Activated gamma-delta T cell (primary cell): ENCODE data around the gene NLRP11.

Experiments used
- DNase-seq: peaks from one replicate; lab custom pipeline; 2025; lab: John Stamatoyannopoulos, UW
- total RNA-seq, 2 donors: gene quantifications; one replicate each; lab custom pipeline; 2026; lab: John Stamatoyannopoulos, UW

NLRP11 gene
- total RNA-seq: 0 to 0.04 reads per million in 2 donors

DNA sequence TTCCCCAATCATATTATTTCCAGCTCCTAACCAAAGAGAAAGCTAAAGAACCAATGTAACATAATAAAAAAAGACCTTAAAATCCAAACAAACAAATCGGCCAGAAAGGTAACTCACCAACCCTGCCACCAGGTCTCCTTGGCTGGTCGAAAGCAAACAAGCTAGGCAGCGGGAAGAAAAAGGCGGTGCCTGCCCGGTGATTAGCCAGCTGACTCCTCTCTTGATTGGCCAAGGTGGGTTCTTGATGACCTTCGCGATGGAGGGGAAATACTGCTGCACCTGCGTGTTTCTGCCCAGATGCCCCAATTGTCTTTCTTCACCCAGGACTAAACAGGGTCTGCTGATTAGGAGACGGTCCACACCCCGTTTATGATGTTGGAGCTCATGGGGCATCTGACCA is at the start of gene NLRP11:
Gene NLRP11 (minus strand): TSS at position 154 of the 400 bp plus-strand sequence. CDS start 13,825 bp downstream, outside the sequence.
- DNase-seq: no peak

DNA sequence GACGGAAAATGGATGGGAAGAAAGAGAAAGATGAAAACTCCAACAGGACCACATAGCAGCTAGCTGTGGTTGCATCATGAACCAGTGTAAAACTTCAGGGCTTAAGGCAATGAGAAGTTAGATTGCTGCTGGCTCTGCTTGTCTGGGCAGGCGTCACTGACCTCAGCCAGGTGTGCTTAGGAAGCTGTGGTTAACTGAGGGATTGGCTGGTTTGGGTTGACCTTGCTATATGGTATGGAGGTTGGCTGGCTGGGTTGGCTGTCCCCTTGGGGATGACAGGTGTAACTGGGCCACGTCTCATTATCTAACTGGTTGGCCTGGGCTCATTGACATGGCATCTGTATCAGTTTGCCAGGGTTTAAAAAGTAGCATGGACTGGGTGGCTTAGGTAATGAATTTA is 45.4 kb upstream of the NLRP11 start:
- no peak for DNase-seq

DNA sequence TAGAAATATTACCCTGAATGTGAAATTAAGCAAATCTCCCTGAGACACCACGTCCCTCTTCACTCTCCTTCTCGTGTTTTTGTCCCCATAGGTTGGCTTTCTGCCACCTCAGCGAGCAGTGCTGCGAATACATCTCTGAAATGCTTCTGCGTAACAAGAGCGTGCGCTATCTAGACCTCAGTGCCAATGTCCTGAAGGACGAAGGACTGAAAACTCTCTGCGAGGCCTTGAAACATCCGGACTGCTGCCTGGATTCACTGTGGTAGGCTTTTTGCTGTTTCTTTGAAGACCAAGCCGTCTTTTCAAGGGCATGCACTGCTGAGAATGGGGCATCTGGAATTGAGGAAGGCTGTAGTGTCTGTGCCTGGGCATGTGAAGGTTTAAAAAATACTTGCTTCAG is 38.9 kb upstream of the NLRP11 start:
- DNase-seq: no peak

- DNase-seq: no peak
Measured at GRCh38 chr19:55867101-55867500, 35.3 kb upstream of the NLRP11 start.

DNA sequence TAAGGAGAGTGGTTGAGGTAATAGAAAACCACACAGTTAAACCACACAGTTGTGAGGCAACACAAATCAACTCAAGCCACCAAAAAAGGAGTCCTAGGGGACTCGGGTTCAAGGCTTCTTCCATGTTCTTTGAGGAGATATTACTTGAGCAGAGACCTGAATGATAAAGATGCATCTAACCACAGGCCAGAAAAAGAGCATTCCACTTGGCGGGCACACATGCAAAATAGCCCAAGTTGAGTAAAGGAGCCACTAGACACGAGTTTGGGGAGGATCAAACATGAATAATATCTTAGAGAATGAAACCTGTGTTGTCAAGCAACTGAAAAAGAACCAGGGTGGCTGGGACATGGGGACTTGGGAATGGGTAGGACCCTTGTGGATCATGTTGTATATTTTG is 34.7 kb upstream of the NLRP11 start:
- DNase-seq: no peak

DNA sequence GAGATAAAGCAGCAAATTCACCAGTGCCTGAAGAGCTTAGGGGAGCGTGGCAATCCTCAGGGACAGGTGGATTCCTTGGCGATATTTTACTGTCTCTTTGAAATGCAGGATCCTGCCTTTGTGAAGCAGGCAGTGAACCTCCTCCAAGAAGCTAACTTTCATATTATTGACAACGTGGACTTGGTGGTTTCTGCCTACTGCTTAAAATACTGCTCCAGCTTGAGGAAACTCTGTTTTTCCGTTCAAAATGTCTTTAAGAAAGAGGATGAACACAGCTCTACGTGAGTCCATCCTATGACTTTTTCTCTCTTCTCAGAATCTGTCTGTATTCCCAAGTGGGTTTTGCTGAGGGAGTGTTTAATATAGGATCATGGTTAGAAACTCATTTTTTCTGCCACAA is 27.2 kb upstream of the NLRP11 start:
- DNase-seq: no peak

GRCh38 chr19:55858401-55858800 is 26.6 kb upstream of the NLRP11 start:
- no peak for DNase-seq

GRCh38 chr19:55857974-55858373 is 26.2 kb upstream of the NLRP11 start:
- no peak for DNase-seq

GRCh38 chr19:55857149-55857548 is 25.4 kb upstream of the NLRP11 start:
- DNase-seq: no peak

GRCh38 chr19:55855160-55855559 is 23.4 kb upstream of the NLRP11 start:
- DNase-seq: no peak

GRCh38 chr19:55838906-55839305 is 7.1 kb upstream of the NLRP11 start:
- no peak for DNase-seq

DNA sequence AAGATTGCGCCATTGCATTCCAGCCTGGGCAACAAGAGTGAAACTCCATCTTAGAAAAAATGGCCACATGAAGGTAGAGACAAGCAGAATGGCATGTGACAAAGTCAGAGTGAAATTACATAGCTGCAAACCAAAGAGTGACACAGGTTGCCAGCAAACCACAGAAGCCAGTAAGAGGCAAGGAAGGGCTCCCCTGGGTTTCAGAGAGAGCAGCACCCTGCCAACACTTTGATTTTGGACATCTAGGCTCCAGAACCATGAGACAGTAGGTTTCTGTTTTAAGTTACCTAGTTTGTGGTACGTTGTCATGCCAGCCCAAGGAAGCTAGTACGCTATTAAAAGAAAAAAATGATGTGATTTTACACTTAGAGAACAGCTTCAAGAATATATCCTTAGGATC is 6.5 kb upstream of the NLRP11 start:
- DNase-seq: no peak

DNA sequence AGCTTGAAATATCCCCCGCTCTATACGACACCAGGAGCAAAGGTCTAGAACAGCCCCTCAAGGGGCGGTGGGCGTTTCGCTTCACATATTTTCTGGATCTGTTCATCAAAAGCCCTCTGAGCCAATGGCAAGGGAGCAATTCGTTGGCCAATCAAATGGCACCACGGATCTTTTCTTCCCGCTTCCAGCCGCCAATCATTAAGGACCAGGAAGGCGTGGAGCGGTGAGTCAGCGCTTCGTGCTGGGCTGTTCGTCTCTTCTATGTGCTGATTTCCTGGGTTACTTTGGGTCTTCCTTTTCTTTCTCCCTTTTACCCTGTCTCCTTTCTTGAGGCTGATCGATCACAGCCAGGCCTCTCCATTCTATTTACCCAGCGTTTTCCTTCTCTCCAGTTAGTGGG is 4.5 kb upstream of the NLRP11 start, which contains the start of gene NLRP4:
Gene NLRP4 (plus strand): TSS at position 201 of the 400 bp plus-strand sequence. CDS start 15,541 bp downstream, outside the sequence.
- DNase-seq: no peak

- no peak for DNase-seq
Measured at GRCh38 chr19:55832676-55833075, 877 bp upstream of the NLRP11 start.

- no peak for DNase-seq
Measured at GRCh38 chr19:55830656-55831055, 1.1 kb downstream of the NLRP11 start.

GRCh38 chr19:55820037-55820436 is 11.8 kb downstream of the NLRP11 start:
- no peak for DNase-seq

- no peak for DNase-seq
Measured at GRCh38 chr19:55813906-55814305, 17.9 kb downstream of the NLRP11 start.

- DNase-seq: no peak
Measured at GRCh38 chr19:55812449-55812848, 19.4 kb downstream of the NLRP11 start.

DNA sequence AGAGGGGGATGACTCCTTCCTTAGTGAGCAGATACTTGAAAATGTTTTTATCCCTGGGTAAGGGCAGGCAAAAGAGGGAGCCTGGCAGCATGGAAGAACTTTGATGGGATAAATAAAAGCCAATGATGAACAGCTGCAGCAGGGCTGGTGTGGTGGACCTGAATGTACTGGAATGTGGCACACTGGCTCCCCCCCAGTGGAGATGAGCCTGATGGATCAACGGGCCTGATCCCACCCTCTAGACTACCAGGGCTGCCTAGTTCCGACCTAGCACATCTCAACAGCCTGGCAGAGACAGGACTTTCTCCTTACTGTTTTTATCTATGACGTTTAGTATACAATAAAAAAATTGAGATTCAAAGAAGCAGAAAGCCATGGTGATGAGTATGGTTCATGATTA is 20.5 kb downstream of the NLRP11 start:
- DNase-seq: no peak

- DNase-seq: no peak
Measured at GRCh38 chr19:55809381-55810058, 22.3 kb downstream of the NLRP11 start.

GRCh38 chr19:55802281-55802680 is 29.5 kb downstream of the NLRP11 start:
- DNase-seq: no peak

- no peak for DNase-seq
Measured at GRCh38 chr19:55801416-55801815, 30.4 kb downstream of the NLRP11 start.

DNA sequence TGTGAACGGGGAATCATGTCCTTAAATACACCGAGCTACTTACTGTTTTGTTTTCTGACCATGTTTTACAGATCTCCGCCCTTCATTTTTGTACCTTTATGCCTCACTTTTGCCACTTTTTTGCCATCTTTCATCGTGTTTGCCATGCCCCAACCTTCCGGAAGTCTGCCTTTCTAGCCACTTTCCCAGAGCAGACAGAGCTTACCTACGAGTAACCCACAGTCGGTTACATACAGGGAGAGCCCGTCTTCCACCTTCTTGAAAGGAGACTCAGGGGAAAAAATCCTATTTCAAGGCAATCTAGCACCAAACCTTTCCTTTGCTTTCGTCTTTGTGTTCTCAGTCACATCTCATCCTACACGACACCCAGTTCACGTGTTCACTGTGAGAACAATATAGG is 36.8 kb downstream of the NLRP11 start:
- DNase-seq: no peak

DNA sequence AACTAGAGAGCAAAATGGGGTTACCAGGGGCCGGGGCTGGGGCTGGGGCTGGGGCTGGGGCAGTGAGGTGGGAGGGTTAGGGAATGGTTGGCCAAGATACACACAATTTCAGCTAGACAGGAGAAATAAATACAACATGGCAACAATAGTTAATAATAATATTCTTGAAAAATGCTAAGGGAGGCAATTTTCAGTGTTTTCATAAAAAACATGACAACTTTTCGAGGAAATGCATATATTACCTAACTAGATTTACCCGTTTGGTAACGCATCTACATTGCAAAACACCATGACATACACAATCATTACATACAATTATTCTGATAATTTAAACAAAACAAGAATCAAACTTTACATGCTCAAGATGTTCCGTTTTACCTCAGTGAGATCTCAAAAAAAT is 50.7 kb downstream of the NLRP11 start:
- DNase-seq: no peak
